LNCaP clone FGC (cell line): Measurements from ENCODE around the gene CAV2.

ENCODE experiments used
- DNase-seq: peaks from one replicate; pipeline ENCODE4 v3.0.0-alpha.2; 2011; ENCODE audit warnings: low read depth
- H3K4me3 ChIP-seq: 2 replicates; pipeline ENCODE4 v1.5.1; 2011; ENCODE audit warnings: mild to moderate bottlenecking, low read depth, low read length, control low read depth
- CTCF ChIP-seq: IDR thresholded peaks from 2 replicates; pipeline ENCODE4 v1.5.1; 2012; ENCODE audit warnings: mild to moderate bottlenecking; ENCODE audit not compliant: control insufficient read depth, insufficient read depth; ENCODE audit errors: extremely low read depth

Gene CAV2

GRCh38 chr7:116551692-116552091 lies 52.2 kb downstream of the CAV2 start:
- no peak for TF ChIP-seq CTCF
- DNase-seq, result no peak
- H3K4me3 ChIP-seq, result no peak overlapping the region

GRCh38 chr7:116552602-116553001 lies 53.1 kb downstream of the CAV2 start:
- no peak for DNase-seq
- no peak for TF ChIP-seq CTCF
- no peak overlapping the region for H3K4me3 ChIP-seq

- no peak overlapping the region for H3K4me3 ChIP-seq
- DNase-seq, result no peak
- TF ChIP-seq CTCF, result no peak
These were observed 53.8 kb downstream of the CAV2 start for GRCh38 chr7:116553168-116553964.

- no peak overlapping the region for H3K4me3 ChIP-seq
- no peak for TF ChIP-seq CTCF
- DNase-seq, result no peak
These were observed 54.9 kb downstream of the CAV2 start for GRCh38 chr7:116554436-116554835.

GRCh38 chr7:116554911-116555310 lies 55.4 kb downstream of the CAV2 start:
- no peak for TF ChIP-seq CTCF
- H3K4me3 ChIP-seq, result no peak overlapping the region
- no peak for DNase-seq

- H3K4me3 ChIP-seq, result no peak overlapping the region
- no peak for TF ChIP-seq CTCF
- DNase-seq, result no peak
These were observed 57.6 kb downstream of the CAV2 start for GRCh38 chr7:116557066-116557585.

- no peak overlapping the region for H3K4me3 ChIP-seq
- DNase-seq, result no peak
- no peak for TF ChIP-seq CTCF
These were observed 58.4 kb downstream of the CAV2 start for GRCh38 chr7:116557901-116558300.
